ENCODE measurements around the gene SLC6A16.
"Not testable (repeated sequence)": the region's sequence is repeated elsewhere in the genome, so short reads cannot be mapped to it uniquely, and the experiment has no call there.

Gene SLC6A16

DNA sequence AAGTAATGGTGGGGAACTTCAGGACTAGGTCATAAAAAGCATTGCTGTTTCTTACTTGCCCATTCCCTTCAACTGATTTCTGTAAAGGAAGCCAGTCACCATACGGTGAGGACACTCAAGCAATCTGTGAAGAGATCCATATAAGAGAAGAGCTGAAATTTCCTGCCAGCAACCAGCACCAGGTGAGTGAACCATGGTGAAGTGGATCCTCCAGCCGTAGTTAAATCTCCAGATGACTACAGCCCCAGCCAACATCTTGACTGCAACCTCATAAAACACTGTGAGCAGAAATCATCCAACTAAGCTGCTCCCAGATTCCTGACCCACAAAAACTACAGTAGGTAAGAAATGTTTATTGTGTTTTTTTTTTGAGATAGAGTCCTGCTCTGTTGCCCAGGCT lies 3.8 kb upstream of the SLC6A16 start:
- no peak for DNase-seq (ENCODE audit: low spot score)

DNA sequence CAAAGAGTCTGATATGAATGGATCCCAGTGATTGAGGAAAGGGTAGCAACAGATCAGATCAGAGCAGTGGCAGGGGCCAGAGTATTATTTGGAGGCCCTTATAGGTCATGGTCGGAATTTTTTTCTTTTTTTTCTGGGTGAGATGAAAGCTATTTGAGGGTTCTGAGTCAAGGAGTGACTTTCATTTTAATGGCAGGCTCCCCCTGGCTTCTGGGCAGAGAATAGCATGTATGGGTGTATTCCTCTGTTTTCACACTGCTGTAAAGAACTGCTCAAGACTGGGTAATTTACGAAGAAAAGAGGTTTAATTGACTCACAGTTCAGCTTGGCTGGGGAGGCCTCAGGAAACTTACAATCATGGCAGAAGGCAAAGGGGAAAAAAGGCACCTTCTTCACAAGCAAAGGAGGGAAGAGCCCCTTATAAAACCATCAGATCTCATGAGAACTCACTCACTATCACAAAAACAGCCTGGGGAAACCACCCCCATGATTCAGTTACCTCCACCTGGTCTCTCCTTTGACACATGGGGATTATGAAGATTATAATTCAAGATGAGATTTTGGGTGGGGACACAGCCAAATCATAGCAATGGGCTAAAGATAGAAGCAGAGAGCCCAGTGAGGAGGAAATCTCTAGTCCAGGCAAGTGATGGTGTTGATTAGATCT lies 3.0 kb upstream of the SLC6A16 start:
- peak; percentile 28 for DNase-seq (ENCODE audit: low spot score)

DNA sequence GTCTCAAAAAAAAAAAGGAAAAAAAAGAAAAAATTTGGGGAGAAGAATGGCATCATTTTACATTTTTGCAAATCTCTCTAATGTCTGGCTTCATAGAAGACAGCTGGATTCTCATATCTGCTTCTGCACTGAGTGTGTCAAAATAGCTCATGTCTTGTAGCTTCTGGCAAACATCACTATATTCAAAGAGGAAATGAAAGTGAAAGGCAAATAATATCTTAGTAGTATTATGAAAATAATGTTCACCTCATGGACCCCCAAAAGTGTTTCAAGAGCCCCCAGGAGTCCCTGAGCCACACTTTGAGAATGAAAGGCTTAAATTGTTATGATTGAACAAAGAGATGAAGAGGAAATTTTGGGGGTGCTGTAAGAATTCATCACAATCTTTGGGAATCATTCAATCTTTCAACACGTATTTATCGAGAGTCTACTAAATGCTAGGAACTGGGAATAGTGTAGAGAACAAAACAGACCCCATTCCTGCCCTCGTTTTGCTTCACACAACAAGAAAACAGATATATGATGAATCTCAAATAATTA lies 1.2 kb upstream of the SLC6A16 start:
- DNase-seq (ENCODE audit: low spot score) = no peak

DNA sequence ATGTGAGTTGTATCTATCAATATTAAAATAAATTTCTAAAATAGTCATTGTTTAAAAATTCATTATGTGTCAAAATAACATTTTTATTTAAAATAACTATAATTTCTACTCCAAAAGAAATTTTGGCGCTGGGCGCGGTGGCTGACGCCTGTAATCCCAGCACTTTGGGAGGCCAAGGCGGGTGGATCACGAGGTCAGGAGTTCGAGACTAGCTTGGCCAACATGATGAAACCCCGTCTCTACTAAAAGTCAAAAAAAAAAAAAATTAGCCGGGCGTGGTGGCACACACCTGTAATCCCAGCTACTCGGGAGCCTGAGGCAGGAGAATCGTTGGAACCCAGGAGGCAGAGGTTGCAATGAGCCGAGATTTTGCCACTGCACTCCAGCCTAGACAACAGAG lies 765 bp upstream of the SLC6A16 start:
- not testable (repeated sequence) for DNase-seq (ENCODE audit: low spot score)

DNA sequence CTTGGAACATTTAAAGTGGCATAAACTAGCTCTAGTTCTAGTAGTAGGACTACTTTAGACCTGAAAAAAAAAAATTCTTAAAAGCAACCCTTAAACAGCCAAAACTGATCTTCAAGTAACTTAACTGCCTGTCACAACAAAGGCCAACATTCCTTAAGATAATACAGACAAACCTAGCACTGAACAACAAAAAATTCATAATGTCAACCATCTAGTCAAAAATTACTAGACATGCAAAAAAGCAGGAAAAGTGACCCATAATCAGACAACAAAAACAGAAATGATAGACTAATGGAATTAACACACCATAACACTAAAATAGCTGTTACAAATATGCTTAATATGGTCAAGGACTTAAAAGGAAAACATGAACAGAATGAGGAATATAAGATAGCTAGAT lies 6.7 kb downstream of the SLC6A16 start:
- DNase-seq (ENCODE audit: low spot score) = no peak

DNA sequence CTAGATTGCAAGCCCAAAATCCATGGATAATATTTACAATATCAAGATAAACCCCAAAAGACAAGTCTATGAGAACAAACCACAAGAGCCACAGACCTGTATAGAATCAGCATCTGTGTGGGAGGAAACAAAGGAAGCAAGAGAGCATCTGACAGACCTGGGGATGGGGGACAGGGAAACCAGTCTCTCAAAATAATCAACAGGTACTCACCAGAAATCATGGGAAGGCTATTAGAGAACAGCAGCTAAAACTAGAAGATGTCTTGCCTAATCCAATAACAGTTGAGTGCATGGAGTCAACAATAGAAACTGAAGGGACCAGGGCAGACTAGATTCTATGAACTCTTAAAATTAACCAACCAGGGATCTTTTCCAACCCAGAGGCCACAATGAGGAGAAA lies 8.7 kb downstream of the SLC6A16 start:
- no peak for DNase-seq (ENCODE audit: low spot score)

DNA sequence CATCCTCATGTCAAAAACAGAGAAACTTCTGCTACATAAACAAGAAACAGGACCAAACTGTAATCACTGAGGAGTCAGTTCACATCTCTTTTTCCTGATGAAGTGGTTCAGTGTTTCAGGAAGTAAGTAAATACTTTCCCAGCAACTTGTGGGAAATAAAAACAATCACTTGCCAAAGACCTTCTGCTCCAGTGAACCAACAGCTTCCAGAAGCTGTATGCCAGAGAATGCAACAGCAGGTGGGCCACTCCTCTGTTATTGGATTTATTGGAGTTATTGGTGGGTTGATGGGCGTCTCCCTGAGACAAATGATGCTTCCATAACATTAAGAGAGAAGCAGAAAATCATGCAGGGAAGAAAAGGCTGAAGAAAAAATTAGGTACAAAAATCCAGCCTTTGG lies 9.9 kb downstream of the SLC6A16 start:
- DNase-seq (ENCODE audit: low spot score) = no peak

DNA sequence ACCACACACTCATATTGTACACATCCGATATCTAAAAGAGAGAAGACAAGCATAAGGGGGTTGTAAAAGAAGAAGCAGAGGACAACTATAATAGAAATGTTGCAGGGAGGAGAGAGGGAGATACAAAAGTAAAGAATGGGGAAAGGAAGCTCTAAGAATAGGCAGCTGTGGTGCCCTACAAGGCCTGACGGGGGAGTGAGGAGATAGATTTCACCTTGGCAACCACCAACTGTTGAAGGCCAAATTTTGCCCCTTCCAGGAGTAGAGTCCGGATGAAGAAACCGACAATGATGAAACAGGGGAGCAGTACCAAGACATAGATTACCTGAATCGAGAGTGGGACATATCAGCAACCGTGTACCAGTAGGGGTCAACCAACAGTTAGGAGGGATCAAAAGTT lies 15.9 kb downstream of the SLC6A16 start:
- no peak for DNase-seq (ENCODE audit: low spot score)

DNA sequence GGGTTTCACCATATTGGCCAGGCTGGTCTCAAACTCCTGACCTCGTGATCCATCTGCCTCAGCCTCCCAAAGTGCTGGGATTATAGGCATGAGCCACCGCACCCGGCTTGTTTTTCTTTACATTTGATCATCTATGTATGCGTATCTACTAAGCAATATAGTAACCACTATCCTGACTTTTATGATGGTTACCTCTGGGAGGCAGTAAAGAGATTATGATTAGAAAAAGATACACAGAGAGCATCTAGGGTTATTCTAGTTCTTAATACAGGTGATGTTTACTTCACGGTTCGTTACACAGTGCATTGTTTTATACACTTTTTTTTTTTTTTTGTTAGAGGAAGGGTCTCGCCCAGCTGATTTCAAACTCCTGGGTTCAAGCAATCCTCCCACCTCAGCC lies 18.3 kb downstream of the SLC6A16 start:
- DNase-seq (ENCODE audit: low spot score) = not testable (repeated sequence)

DNA sequence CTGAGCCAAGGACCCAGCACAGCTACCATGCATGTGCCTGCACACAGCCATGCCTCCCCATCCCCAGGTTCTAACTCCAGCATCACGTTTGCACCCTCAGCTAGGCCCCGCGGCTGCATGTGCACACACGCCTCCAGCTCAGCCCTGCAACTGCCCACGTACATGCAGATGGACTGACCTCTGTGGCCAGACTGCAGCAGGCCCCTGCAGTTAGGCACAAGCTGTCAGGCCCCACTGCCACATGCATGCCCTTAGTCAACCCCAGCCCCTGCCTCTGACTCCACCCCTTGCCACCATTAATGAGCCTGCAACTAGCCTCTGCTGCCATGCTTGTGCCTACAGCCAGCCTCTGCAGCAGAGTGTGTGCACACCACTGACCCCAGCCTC lies 23.1 kb downstream of the SLC6A16 start:
- no peak for DNase-seq (ENCODE audit: low spot score)

DNA sequence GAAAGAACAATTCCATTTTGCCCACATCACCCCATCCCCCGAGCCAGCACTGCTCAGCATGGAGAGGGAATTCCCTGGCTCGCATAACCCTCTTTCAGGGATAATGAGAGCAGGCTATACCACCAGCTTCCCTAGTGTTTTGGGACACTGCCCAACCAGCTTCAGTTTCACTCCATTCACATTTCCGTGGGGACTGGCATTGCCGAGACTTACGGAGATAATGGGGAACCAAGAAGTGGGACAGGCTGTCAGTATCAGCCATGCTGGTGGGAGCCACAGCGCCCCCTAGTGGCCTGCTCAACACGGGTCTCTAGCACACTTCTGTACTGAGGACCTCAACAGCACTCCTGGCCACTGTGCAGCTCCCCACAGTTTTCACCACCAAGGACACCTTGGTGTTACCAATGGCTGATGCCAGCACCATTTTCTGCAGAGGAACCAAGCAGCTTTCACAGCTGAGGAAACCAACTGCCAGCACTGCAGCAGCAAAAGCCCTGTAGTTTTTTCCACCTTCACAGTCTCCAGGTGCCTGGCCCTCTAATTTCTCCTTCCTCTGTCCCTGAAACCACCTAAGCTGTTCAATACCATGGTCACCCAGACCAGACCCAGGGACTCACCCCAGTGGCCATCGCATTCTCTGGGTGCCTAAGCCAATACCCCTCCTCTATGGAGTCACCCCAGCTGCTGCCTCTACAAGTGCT lies 23.7 kb downstream of the SLC6A16 start:
- peak; percentile 50 for DNase-seq (ENCODE audit: low spot score)

DNA sequence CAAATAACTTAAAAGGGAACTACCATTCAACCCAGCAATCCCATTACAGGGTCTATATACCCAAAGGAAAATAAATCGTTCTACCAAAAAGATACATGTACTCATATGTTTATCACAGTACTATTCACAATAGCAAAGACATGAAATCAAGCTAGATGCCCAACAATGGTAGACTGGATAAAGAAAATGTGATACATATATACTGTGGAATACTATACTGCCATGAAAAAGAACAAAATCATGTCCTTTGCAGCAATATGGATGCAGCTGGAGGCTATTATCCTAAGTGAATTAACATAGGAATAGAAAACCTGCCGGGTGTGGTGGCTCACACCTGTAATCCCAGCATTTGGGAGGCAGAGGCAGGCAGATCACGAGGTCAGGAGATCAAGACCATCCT lies 26.3 kb downstream of the SLC6A16 start:
- DNase-seq (ENCODE audit: low spot score) = not testable (repeated sequence)

DNA sequence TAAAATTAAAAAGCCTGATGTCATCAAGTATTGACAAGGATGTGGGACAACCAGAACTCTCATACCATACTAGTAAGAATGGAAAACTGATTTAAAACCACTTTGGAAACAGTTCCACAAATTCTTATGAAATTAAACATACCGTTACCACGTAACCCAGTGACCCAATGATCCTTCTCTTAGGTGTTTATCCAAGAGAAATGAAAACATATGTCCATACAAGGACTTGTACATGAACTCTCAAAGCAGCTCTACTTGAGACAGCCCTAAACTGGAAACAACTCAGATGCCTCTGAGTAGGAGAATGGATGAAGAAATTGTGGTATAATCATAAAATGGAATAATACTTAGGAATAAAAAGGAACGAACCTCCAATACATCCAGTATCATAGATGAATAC lies 27.6 kb downstream of the SLC6A16 start:
- DNase-seq (ENCODE audit: low spot score) = no peak

DNA sequence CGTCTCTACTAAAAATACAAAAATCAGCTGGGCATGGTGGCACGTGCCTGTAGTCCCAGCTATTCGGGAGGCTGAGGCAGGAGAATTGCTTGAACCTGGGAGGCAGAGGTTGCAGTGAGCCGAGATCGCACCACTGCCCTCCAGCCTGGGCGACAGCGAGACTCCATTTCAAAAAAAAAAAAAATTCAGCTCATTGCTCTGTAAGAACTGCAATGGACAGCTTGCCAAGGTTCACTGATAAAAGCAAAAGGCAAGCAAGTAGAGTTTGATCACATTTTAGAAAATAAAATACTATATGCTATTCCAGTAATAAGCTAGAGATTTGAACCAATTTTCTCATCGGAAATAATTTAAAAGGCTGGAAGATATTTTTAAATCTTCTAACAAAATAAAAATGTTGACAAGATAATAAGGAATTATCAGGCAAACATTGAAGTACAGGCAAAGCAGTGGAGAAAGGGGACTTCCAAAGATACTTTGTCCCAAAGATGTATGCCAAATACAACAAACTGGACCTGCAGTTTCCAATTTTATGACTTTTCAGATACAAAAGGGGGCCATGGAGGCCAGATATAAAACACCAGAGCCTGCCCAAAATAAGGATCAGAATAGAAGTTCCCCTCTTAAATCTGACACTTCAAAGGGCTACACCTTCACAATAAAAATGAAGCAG lies 29.6 kb downstream of the SLC6A16 start:
- DNase-seq (ENCODE audit: low spot score) = no peak

DNA sequence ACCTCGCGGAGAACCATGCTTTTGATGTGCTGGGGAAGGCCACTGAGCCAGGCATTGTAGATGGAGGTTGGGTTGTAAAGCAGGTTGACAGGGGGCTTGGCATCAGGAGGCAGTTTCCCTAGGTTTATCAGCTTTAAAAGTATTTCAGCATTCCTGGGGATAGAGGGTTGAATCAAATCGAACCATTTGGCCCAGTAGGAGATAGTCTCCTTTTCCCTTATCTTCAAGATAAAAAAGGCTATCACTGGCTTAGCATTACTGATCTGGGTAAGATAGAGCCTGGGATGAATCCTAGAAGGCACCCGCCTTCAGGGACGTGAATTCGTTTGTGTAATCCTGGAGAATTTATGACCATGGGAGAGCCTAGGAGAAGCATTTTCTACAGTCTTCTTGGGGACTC lies 30.6 kb downstream of the SLC6A16 start:
- DNase-seq (ENCODE audit: low spot score) = no peak

DNA sequence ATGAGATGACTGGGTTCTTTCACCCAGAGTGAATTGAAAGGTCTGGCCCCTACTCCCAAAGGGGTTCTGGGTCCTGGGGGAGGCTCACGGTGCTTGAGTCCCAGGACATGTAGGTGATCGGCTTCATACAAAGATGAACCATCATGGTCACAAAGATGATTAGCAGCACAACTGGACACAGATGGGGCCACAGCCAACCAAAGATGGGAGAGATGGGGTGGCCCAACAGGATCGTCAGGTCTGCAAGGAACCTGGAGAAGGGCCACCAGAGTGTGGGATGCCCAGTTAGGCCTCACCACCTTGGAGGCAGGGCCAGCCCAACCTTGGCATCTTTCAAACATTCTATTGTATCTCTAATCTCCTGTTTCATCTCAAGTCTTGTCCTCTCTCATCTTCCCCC lies 34.5 kb downstream of the SLC6A16 start:
- DNase-seq (ENCODE audit: low spot score) = no peak

DNA sequence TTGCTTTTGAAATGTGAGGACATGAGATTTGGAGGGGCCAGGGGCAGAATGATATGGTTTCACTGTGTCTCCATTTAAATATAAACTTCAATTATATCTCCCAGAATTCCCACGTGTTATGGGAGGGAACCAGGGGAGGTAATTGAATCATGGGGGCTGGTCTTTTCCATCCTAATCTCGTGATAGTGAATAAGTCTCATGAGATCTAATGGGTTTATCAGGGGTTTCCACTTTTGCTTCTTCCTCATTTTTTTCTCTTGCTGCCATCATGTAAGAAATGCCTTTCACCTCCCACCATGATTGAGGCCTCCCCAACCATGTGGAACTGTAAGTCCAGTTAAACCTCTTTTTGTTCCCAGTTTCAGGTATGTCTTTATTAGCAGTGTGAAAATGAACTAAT lies 35.7 kb downstream of the SLC6A16 start:
- DNase-seq (ENCODE audit: low spot score) = not testable (repeated sequence)

DNA sequence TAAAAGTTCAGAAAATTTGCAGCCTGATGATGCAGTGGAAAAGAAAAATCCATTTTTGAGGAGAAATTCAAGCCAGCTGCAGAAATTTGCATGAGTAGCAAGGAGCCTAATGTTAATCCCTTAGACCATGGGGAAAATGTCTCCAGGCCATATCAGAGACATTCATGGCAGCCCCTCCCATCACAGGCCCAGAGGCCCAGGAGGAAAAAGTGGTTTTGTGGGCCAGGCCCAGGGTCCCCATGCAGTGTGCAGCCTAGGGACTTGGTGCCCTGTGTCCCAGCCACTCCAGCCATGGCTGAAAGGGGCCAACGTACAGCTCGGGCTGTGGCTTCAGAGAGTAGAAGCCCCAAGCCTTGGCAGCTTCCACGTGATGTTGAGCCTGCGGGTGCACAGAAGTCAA lies 36.8 kb downstream of the SLC6A16 start:
- not testable (repeated sequence) for DNase-seq (ENCODE audit: low spot score)

DNA sequence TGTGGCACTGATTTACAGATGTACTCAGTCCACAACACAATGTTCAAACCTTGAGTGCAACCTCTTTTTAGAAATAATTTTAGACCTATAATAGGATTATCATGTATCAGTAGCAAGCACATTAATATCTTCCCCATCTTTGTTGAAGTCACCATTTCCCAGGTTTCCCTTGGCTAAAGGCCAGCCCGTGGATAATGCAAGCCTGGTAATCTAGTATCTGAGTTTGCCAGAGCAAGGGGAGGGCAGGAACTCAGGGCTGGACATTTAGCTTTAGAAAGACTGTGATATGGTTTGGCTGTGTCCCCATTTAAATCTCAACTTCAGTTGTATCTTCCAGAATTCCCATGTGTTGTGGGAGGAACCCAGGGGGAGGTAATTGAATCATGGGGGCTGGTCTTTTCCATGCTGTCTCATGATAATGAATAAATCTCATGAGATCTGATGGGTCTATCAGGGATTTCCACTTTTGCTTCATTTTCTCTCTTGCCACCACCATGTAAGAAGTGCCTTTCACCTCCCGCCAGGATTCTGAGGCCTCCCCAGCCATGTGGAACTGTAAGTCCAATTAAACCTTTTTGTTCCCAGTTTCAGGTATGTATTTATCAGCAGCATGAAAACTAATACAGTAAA lies 37.7 kb downstream of the SLC6A16 start:
- DNase-seq (ENCODE audit: low spot score) = no peak

DNA sequence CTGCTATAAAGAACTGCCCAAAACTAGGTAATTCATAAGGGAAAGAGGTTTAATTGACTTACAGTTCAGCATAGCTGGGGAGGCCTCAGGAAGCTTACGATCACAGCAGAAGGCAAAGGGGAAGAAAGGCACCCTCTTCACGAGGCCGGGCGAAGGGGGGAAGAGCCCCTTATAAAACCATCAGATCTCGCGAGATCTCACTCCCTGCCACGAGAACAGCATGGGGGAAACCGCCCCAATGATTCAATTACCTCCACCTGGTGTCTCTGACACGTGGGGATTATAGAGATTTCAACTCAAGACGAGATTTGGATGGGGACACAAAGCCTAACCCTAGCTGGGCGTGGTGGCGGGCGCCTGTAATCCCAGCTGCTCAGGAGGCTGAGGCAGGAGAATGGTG lies 42.8 kb downstream of the SLC6A16 start:
- DNase-seq (ENCODE audit: low spot score) = no peak

DNA sequence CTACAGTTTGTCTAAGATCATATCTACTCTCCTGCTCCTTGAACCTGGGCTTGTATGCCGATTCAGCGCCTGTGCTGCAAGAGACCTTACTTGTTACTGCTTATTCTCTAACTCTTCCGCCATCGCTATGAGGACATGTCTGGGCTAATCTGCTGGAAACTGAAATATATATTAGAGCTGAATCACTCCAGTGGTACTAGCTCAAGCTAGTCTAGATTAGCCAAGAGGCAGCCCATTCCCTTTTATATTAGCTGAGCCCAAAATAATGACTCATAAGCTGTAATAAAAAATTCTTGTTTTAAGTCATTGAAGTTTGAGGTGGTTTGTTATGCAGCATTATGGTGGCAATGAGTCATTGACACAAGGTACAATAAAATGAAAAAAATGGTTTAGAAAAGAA lies 52.8 kb downstream of the SLC6A16 start:
- DNase-seq (ENCODE audit: low spot score) = peak; percentile 42

DNA sequence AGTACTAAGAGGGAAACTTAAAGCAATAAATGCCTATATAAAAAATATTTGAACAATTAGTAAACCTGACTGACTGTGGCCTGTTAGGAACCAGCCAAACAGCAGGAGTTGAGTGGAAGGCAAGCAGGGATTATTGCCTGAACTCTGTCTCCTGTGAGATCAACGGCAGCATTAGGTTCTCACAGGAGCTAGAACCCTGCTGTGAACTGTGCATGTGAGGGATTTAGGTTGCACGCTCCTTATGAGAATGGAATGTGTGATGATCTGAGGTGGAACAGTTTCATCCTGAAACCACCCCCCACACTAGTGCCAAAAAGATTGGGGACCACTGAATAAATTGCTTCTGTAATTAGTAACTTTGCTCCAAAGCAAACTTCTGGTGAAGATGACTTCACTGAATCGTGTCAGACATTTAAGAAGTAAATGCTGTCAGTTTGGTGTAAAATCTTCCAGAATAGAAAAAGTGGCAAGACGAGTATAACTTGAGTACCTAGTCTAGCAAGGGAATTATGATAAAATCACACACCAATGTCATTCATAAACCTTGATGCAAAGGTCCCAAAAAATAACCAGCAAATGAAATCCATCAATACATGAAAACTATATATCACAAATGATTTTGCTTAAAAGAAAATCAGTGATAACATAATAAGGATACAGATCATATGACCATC lies 53.8 kb downstream of the SLC6A16 start:
- no peak for DNase-seq (ENCODE audit: low spot score)

All from kidney tubule cell (primary cell).